ENCODE results near the gene SPATA2.

- TF ChIP-seq MAX (IDR thresholded peaks at IDR 0.05) = no peak
- TF ChIP-seq CTCF (IDR thresholded peaks at IDR 0.05; ENCODE audit: low read depth, low read length, missing input control) = no peak
- TF ChIP-seq FOXA1 (IDR thresholded peaks at IDR 0.05) = no peak
- TF ChIP-seq HNF4A (conservative IDR thresholded peaks at IDR 0.05) = no peak
- TF ChIP-seq SP1 (IDR thresholded peaks at IDR 0.05) = no peak
- TF ChIP-seq EGR1 (IDR thresholded peaks at IDR 0.05; ENCODE audit: low read depth in 2 of 2) = no peak
- no peak for TF ChIP-seq ATF3 (IDR thresholded peaks at IDR 0.05)
- no peak for TF ChIP-seq YY1 (IDR thresholded peaks at IDR 0.05)
- no peak for TF ChIP-seq JUND (IDR thresholded peaks at IDR 0.05)
- TF ChIP-seq ZBTB33 (IDR thresholded peaks at IDR 0.05) = no peak
These were observed 5.0 kb downstream of the SPATA2 start for GRCh38 chr20:49910340-49910706.
